Astrocyte (in vitro differentiated cells and primary cell): ENCODE measurements around the gene POLR2F. TPM values are rescaled to one million over a fixed set of nuclear protein-coding genes. Genes with fewer than 3 reads are reported as not detected.

Source experiments
- DNase-seq: peaks from one replicate; pipeline ENCODE4 v3.0.0-alpha.2; 2010; ENCODE audit warnings: low read depth
- FAIRE-seq: peaks from 2 replicates; lab custom pipeline; 2011; peaks lifted over from hg19 to GRCh38; lab: Jason Lieb, UNC
- H2AFZ ChIP-seq: 2 replicates; pipeline ENCODE4 v1.6.0; 2012; ENCODE audit warnings: low read depth, low read length, inconsistent platforms
- H3K27ac ChIP-seq: 2 replicates; pipeline ENCODE4 v1.5.1; 2011; ENCODE audit warnings: low read depth, low read length, inconsistent platforms
- H3K27me3 ChIP-seq: 2 replicates; pipeline ENCODE4 v1.6.0; 2011; ENCODE audit warnings: low read length, inconsistent platforms; ENCODE audit not compliant: insufficient read depth
- H3K36me3 ChIP-seq: 2 replicates; pipeline ENCODE4 v1.5.1; 2011; ENCODE audit warnings: low read length, inconsistent platforms; ENCODE audit not compliant: insufficient read depth
- H3K4me1 ChIP-seq: 2 replicates; pipeline ENCODE4 v1.5.1; 2011; ENCODE audit warnings: low read length, inconsistent platforms; ENCODE audit not compliant: insufficient read depth
- H3K4me2 ChIP-seq: 2 replicates; pipeline ENCODE4 v1.6.0; 2012; ENCODE audit warnings: low read length, inconsistent platforms
- H3K4me3 ChIP-seq: 2 replicates; pipeline ENCODE4 v1.5.1; 2011; ENCODE audit warnings: low read depth, mild to moderate bottlenecking, low read length, inconsistent platforms; ENCODE audit not compliant: insufficient read depth
- H3K79me2 ChIP-seq: 2 replicates; pipeline ENCODE4 v1.6.0; 2012; ENCODE audit warnings: mild to moderate bottlenecking, low read length, inconsistent platforms; ENCODE audit not compliant: insufficient read depth
- H3K9ac ChIP-seq: 2 replicates; pipeline ENCODE4 v1.6.0; 2012; ENCODE audit warnings: mild to moderate bottlenecking, low read length, inconsistent platforms
- H3K9me3 ChIP-seq: 2 replicates; pipeline ENCODE4 v1.5.1; 2012; ENCODE audit warnings: low read depth, mild to moderate bottlenecking, low read length, inconsistent platforms; ENCODE audit not compliant: insufficient read depth
- H4K20me1 ChIP-seq: 2 replicates; pipeline ENCODE4 v1.6.0; 2012; ENCODE audit warnings: low read length, inconsistent platforms; ENCODE audit not compliant: insufficient read depth
- H3K27ac Mint-ChIP-seq: one replicate; pipeline ENCODE4 v1.8.0; 2021; ENCODE audit warnings: mild to moderate bottlenecking, mixed read lengths; ENCODE audit not compliant: unreplicated experiment
- H3K27me3 Mint-ChIP-seq: one replicate; pipeline ENCODE4 v1.8.0; 2021; ENCODE audit warnings: low read depth, mixed read lengths; ENCODE audit not compliant: unreplicated experiment
- H3K36me3 Mint-ChIP-seq: one replicate; pipeline ENCODE4 v1.8.0; 2021; ENCODE audit warnings: low read depth, mixed read lengths; ENCODE audit not compliant: unreplicated experiment
- H3K4me1 Mint-ChIP-seq: one replicate; pipeline ENCODE4 v1.8.0; 2021; ENCODE audit warnings: low read depth, mixed read lengths; ENCODE audit not compliant: unreplicated experiment
- H3K4me3 Mint-ChIP-seq: one replicate; pipeline ENCODE4 v1.8.0; 2021; ENCODE audit warnings: mild to moderate bottlenecking, moderate library complexity, mixed read lengths; ENCODE audit not compliant: unreplicated experiment
- H3K9me3 Mint-ChIP-seq: one replicate; pipeline ENCODE4 v1.8.0; 2021; ENCODE audit warnings: mild to moderate bottlenecking, mixed read lengths; ENCODE audit not compliant: unreplicated experiment
- CTCF ChIP-seq: IDR thresholded peaks from 2 replicates; pipeline ENCODE4 v1.5.1; 2011; ENCODE audit warnings: low read depth, mild to moderate bottlenecking, inconsistent platforms, low read length, moderate library complexity; ENCODE audit not compliant: insufficient read depth
- EZH2 ChIP-seq: IDR thresholded peaks from 2 replicates; pipeline ENCODE4 v1.6.1; 2012; ENCODE audit warnings: mild to moderate bottlenecking, low read length, inconsistent platforms; ENCODE audit not compliant: insufficient read depth
- total RNA-seq: library from RNA; stranded (reverse); gene quantifications from 2 replicates; pipeline ENCODE4 v1.2.1, GENCODE V29; 2021

The POLR2F gene
- total RNA-seq, 1 donor from 2014 or later: 149 TPM

- no peak for FAIRE-seq
Measured at GRCh38 chr22:37930952-37931440, 22.5 kb upstream of the POLR2F start.

GRCh38 chr22:37931893-37932389 lies 21.6 kb upstream of the POLR2F start:
- Mint-ChIP-seq H3K9me3 (no peaks in the 10 kb centered on the region), H3K4me1 (peaks cover 21% of the 10 kb centered on the region), H3K27me3 (no peaks in the 10 kb centered on the region), H3K4me3 (no peak overlapping the region), H3K36me3 (peaks cover 20% of the 10 kb centered on the region), H3K27ac (no peak overlapping the region)
- Histone ChIP-seq H3K4me2 (no peak overlapping the region), H3K9me3 (no peaks in the 10 kb centered on the region), H3K4me3 (no peak overlapping the region), H3K27me3 (no peaks in the 10 kb centered on the region), H2AFZ (no peak overlapping the region), H3K9ac (no peak overlapping the region), H3K4me1 (peaks cover 20% of the 10 kb centered on the region), H3K79me2 (peaks cover 13% of the 10 kb centered on the region), H3K27ac (no peak overlapping the region), H4K20me1 (peaks cover 62% of the 10 kb centered on the region), H3K36me3 (peaks cover 12% of the 10 kb centered on the region)
- TF ChIP-seq CTCF (no peak), EZH2 (no peak)
- no peak for DNase-seq
- no peak for FAIRE-seq

More at GRCh38 chr22:37930952-37931440, 22.5 kb upstream of the POLR2F start:
- H3K4me1 Mint-ChIP-seq: peaks cover 21% of the 10 kb centered on the region
- no peak overlapping the region for H3K4me3 Mint-ChIP-seq
- Histone ChIP-seq H3K27ac (no peak overlapping the region), H3K4me3 (no peak overlapping the region), H3K4me1 (peaks cover 20% of the 10 kb centered on the region), H2AFZ (no peak overlapping the region), H3K9ac (peak overlapping the region; percentile 38), H3K27me3 (no peaks in the 10 kb centered on the region), H3K36me3 (peaks cover 14% of the 10 kb centered on the region), H3K79me2 (peaks cover 13% of the 10 kb centered on the region), H3K9me3 (no peaks in the 10 kb centered on the region), H4K20me1 (peaks cover 59% of the 10 kb centered on the region), H3K4me2 (no peak overlapping the region)
- H3K36me3 Mint-ChIP-seq: peaks cover 16% of the 10 kb centered on the region
- no peaks in the 10 kb centered on the region for H3K9me3 Mint-ChIP-seq
- no peak for TF ChIP-seq CTCF
- TF ChIP-seq EZH2: no peak
- peak overlapping the region; percentile 53 for H3K27ac Mint-ChIP-seq
- no peaks in the 10 kb centered on the region for H3K27me3 Mint-ChIP-seq
- no peak for DNase-seq

GRCh38 chr22:37932401-37932800 lies 21.1 kb upstream of the POLR2F start:
- Histone ChIP-seq H3K27ac (no peak overlapping the region), H3K79me2 (peaks cover 13% of the 10 kb centered on the region), H3K4me1 (peaks cover 20% of the 10 kb centered on the region), H3K36me3 (peaks cover 12% of the 10 kb centered on the region), H3K9ac (no peak overlapping the region), H3K9me3 (no peaks in the 10 kb centered on the region), H2AFZ (no peak overlapping the region), H4K20me1 (peaks cover 62% of the 10 kb centered on the region), H3K4me2 (no peak overlapping the region), H3K27me3 (no peaks in the 10 kb centered on the region), H3K4me3 (no peak overlapping the region)
- Mint-ChIP-seq H3K27me3 (no peaks in the 10 kb centered on the region), H3K4me1 (peaks cover 21% of the 10 kb centered on the region), H3K4me3 (no peak overlapping the region), H3K27ac (no peak overlapping the region), H3K36me3 (peaks cover 20% of the 10 kb centered on the region), H3K9me3 (no peaks in the 10 kb centered on the region)
- TF ChIP-seq CTCF: no peak
- no peak for TF ChIP-seq EZH2
- DNase-seq (no peak), FAIRE-seq (no peak)
